ENCODE measurements around the gene JPH3. TPM values are rescaled to one million over a fixed set of nuclear protein-coding genes. Genes with fewer than 3 reads are reported as not detected.

JPH3 gene
- polyA plus RNA-seq, 1 donor (not counting 4 experiments of a cell fraction or from before 2014, with no cell fraction given): not detected

- Histone ChIP-seq H3K4me1 (ENCODE audit: control insufficient read depth, extremely low read depth, insufficient read depth, low read length) (no peaks in the 10 kb centered on the region), H3K9me1 (ENCODE audit: control insufficient read depth, extremely low read depth, insufficient read depth, low read length) (no peaks in the 10 kb centered on the region), H3K27me3 (ENCODE audit: control insufficient read depth, extremely low read depth, insufficient read depth, low read length) (no peaks in the 10 kb centered on the region), H3K9ac (ENCODE audit: control insufficient read depth, extremely low read depth, insufficient read depth, low read length) (no peak overlapping the region), H3K4me2 (ENCODE audit: control insufficient read depth, extremely low read depth, insufficient read depth, low read depth, low read length) (no peak overlapping the region), H3K36me3 (ENCODE audit: control insufficient read depth in 2 of 2, extremely low read depth in 1 of 2, insufficient read depth in 2 of 2, low read length in 2 of 2) (peaks cover 11 to 23% of the 10 kb centered on the region in 2 experiments), H3K4me3 (ENCODE audit: control insufficient read depth in 2 of 3, extremely low read depth in 1 of 3, insufficient read depth in 2 of 3, low read depth in 1 of 3, low read length in 3 of 3) (no peak overlapping the region), H3K27ac (ENCODE audit: control insufficient read depth, insufficient read depth, low read length) (no peak overlapping the region), H4K20me1 (ENCODE audit: control insufficient read depth, extremely low read depth, insufficient read depth, low read length) (no peaks in the 10 kb centered on the region), H2AFZ (ENCODE audit: control insufficient read depth, low read length) (no peak overlapping the region), H3K79me2 (ENCODE audit: control insufficient read depth, insufficient read depth, low read length) (no peaks in the 10 kb centered on the region), H3K9me3 (ENCODE audit: control insufficient read depth, low read depth, low read length) (no peaks in the 10 kb centered on the region)
- no peak for DNase-seq (ENCODE audit: low read depth, low spot score)
- dilution Hi-C loops (cut with MboI; ENCODE audit: extremely low pct_ligation_motif_present, low sequenced_read_pairs): no loop called here
- TF ChIP-seq CTCF (optimal IDR thresholded peaks at IDR 0.05 in 1 of 3, IDR thresholded peaks at IDR 0.05 in 1 of 3, conservative IDR thresholded peaks at IDR 0.05 in 1 of 3; ENCODE audit: extremely low read depth in 1 of 3, insufficient read depth in 2 of 3, low read length in 3 of 3) (no peak), EZH2 (IDR thresholded peaks at IDR 0.05; ENCODE audit: low read length) (no peak)
- FAIRE-seq: no peak
These were observed 139.6 kb downstream of the JPH3 start for GRCh38 chr16:87741700-87742415.

- no peak for DNase-seq (ENCODE audit: low read depth, low spot score)
- H3K27me3 ChIP-seq (ENCODE audit: control insufficient read depth, extremely low read depth, insufficient read depth, low read length): no peaks in the 10 kb centered on the region
- no peak for FAIRE-seq
- peaks cover 15 to 25% of the 10 kb centered on the region in 2 experiments for H3K36me3 ChIP-seq (ENCODE audit: control insufficient read depth in 2 of 2, extremely low read depth in 1 of 2, insufficient read depth in 2 of 2, low read length in 2 of 2)
- no peaks in the 10 kb centered on the region for H3K4me1 ChIP-seq (ENCODE audit: control insufficient read depth, extremely low read depth, insufficient read depth, low read length)
- H3K9ac ChIP-seq (ENCODE audit: control insufficient read depth, extremely low read depth, insufficient read depth, low read length): no peak overlapping the region
- TF ChIP-seq EZH2 (IDR thresholded peaks at IDR 0.05; ENCODE audit: low read length) (no peak), CTCF (optimal IDR thresholded peaks at IDR 0.05 in 1 of 3, IDR thresholded peaks at IDR 0.05 in 1 of 3, conservative IDR thresholded peaks at IDR 0.05 in 1 of 3; ENCODE audit: extremely low read depth in 1 of 3, insufficient read depth in 2 of 3, low read length in 3 of 3) (no peak)
- H2AFZ ChIP-seq (ENCODE audit: control insufficient read depth, low read length): no peak overlapping the region
- H3K4me2 ChIP-seq (ENCODE audit: control insufficient read depth, extremely low read depth, insufficient read depth, low read depth, low read length): no peak overlapping the region
- H3K27ac ChIP-seq (ENCODE audit: control insufficient read depth, insufficient read depth, low read length): no peak overlapping the region
- H3K79me2 ChIP-seq (ENCODE audit: control insufficient read depth, insufficient read depth, low read length): no peaks in the 10 kb centered on the region
- H3K9me1 ChIP-seq (ENCODE audit: control insufficient read depth, extremely low read depth, insufficient read depth, low read length): no peaks in the 10 kb centered on the region
- H3K9me3 ChIP-seq (ENCODE audit: control insufficient read depth, low read depth, low read length): no peaks in the 10 kb centered on the region
- dilution Hi-C loops (cut with MboI; ENCODE audit: extremely low pct_ligation_motif_present, low sequenced_read_pairs): no loop called here
- no peaks in the 10 kb centered on the region for H4K20me1 ChIP-seq (ENCODE audit: control insufficient read depth, extremely low read depth, insufficient read depth, low read length)
- no peak overlapping the region for H3K4me3 ChIP-seq (ENCODE audit: control insufficient read depth in 2 of 3, extremely low read depth in 1 of 3, insufficient read depth in 2 of 3, low read depth in 1 of 3, low read length in 3 of 3)
These were observed 140.6 kb downstream of the JPH3 start for GRCh38 chr16:87742781-87743490.
